Measurements from ENCODE around the gene TRMT2A.

Gene TRMT2A

DNA sequence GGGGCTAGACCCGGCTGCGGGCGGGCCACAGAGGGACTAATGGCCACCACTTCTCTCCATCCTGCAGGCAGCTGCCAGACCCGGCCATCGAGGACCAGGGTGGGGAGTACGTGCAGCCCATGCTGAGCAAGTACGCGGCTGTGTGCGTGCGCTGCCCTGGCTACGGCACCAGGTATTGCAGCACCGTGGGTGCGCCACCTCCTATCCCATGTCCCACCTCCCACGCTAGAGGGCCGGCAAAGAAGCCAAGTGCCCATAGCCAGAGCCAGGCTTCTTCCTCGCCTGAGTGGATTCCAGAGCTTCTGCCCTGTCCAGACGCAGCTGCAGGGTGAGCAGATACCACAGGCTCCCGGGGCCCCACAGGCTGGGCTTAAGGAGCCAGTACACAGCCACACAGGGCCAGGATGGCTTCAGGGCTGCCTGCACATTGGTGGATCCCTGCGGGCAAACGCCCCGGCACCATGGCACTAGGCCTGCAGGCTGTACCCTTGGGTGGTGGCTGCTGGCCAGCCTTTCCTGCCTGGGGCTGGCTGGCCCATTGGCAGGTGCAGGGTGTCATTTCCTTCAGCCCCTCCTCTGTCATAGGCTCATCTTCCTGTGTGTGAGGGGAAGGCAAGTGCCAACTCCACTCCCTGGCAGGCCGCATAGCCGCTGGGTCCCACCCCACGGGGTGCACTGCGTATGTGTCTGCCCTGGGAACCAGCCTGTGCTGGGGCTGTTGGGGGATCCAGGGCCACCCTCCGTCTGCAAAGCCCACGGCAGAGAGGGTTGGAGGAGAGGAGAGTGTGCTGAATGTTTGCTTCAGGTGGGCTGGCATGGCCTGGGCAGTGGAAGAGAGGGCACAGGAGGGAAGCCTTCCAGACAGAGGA lies 53.5 kb downstream of the TRMT2A start:
- DNase-seq (ENCODE audit: low read depth), result no peak

DNA sequence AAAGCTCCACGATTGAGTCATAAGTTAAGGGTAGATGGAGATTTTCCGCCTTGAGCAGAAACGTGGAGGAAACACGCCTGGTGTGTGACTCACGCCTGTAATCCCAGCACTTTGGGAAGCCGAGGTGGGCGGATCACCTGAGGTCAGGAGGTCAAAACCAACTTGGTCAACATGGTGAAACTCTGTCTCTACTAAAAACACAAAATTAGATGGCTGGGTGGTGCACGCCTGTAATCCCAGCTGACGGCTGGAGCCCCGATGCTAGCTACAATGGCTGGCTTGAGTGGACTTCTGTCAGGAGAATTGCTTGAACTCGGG lies 54.3 kb downstream of the TRMT2A start:
- DNase-seq (ENCODE audit: low read depth), result no peak

DNA sequence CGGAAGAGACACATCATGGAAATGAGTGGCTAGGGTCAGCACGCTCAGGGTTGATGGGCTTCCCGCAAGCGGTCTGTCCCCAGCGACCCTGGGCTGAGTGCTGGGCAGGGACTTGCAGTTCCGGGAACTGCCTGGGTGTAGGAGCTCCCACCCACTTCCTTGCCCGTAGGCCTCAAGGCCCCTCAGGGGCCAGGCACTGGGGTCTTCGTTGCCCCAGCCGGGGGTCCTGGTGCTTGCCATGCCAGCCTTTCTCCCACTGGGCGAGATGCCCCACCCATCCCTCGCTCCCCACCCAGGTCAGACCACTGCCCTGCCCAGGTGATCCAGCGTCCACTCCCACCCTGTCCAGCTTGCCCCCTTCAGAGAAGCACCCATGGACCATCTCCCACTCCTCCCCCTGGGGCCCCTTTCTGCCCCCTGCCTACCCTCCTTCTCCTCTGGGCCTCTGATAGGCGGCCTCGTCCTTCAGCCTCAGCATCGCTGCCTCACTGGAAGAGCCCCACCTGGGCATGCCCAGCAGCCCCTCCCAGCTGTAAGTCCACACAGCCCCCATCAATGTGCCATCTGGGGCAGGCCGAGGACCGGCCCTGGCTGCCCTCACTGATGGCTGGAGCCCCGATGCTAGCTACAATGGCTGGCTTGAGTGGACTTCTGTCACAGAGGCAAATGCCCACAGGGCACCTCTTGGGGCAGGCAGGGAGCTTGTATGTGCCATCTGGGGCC lies 54.8 kb downstream of the TRMT2A start:
- DNase-seq (ENCODE audit: low read depth), result no peak

Data from activated T-helper 9 cell treated with anti-CD3 and anti-CD28 coated beads, Interleukin-2, amount 50 U/mL, for 16 hours (primary cell).